Brain microvascular endothelial cell (primary cell): ENCODE results near the gene FCN2.

Source experiments
- DNase-seq: peaks from one replicate; pipeline ENCODE4 v3.0.0-alpha.2; 2020
- H3K27ac ChIP-seq: fragments of 250-450 bp; sonication (Bioruptor Pico); 2 replicates; pipeline ENCODE4 v1.5.1; 2020; ENCODE audit warnings: mild to moderate bottlenecking, moderate library complexity
- H3K27me3 ChIP-seq: fragments of 250-450 bp; sonication (Bioruptor Pico); replicated peaks from 2 replicates; pipeline ENCODE4 v1.5.1; 2020; ENCODE audit warnings: mild to moderate bottlenecking
- H3K36me3 ChIP-seq: fragments of 250-450 bp; sonication (Bioruptor Pico); replicated peaks from 2 replicates; pipeline ENCODE4 v1.5.1; 2020; ENCODE audit warnings: mild to moderate bottlenecking
- H3K4me3 ChIP-seq: 2 replicates; pipeline ENCODE4 v1.5.1; 2011; ENCODE audit warnings: low read depth, mild to moderate bottlenecking, control low read depth, low read length, moderate library complexity
- in situ Hi-C: cut with HindIII; loops from 2 replicates; pipeline ENCODE4 v1.10.0; 2017; ENCODE audit warnings: low sequenced_read_pairs, low pct_ligation_motif_present
- TF ChIP-seq, protein P1 (sequence below): IDR thresholded peaks from 2 replicates; pipeline ENCODE4 v1.5.1; 2011; ENCODE audit warnings: low read depth, mild to moderate bottlenecking, moderate library complexity, low read length, control low read depth, inconsistent platforms; ENCODE audit errors: missing control alignments

Gene FCN2

DNA sequence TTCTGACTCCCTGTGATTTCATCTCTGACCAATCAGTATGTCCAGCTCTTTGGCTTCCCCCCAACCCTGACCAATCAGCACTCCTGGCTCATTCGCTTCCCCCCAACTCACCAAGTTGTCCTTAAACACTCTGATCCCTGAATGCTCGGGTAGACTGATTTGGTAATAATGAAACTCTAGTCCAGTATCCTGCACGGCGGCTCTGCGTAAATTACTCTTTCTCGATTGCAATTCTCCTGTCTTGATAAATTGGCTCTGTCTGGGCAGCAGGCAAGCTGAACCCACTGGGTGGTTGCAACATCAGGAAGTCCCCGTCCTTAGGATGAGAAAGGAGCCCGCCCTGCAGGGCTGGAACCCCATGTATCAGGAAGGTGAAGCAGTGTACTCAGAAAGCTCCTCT is 10.4 kb downstream of the FCN2 start:
- in situ Hi-C loops = no loop called here
- no peaks in the 10 kb centered on the region for H3K36me3 ChIP-seq
- no peak for DNase-seq
- no peak overlapping the region for H3K4me3 ChIP-seq
- H3K27ac ChIP-seq = no peak overlapping the region
- H3K27me3 ChIP-seq = no peaks in the 10 kb centered on the region
- TF ChIP-seq, protein P1, sequence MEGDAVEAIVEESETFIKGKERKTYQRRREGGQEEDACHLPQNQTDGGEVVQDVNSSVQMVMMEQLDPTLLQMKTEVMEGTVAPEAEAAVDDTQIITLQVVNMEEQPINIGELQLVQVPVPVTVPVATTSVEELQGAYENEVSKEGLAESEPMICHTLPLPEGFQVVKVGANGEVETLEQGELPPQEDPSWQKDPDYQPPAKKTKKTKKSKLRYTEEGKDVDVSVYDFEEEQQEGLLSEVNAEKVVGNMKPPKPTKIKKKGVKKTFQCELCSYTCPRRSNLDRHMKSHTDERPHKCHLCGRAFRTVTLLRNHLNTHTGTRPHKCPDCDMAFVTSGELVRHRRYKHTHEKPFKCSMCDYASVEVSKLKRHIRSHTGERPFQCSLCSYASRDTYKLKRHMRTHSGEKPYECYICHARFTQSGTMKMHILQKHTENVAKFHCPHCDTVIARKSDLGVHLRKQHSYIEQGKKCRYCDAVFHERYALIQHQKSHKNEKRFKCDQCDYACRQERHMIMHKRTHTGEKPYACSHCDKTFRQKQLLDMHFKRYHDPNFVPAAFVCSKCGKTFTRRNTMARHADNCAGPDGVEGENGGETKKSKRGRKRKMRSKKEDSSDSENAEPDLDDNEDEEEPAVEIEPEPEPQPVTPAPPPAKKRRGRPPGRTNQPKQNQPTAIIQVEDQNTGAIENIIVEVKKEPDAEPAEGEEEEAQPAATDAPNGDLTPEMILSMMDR = no peak

DNA sequence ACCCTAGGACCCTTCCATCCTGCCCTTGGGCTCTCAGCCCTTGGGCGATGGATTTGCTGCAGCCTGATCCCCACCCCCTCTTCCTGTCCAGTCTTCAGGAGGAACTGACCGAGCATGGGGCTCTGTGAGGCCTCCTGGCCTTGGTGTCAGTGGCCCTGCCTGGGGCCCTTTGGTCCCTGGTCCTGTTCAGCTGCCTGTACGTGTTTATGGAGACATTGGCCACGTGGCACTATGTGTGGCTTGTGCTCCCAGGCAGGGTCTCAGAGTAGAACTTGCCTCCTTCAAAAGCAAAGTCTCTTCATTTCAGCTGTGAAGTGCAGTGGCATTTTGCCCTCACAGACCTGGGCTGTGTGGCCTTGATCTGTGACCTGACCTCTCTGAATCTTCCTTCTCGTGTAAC is 11.1 kb downstream of the FCN2 start:
- no peak for DNase-seq
- Histone ChIP-seq H3K36me3 (no peaks in the 10 kb centered on the region), H3K4me3 (no peak overlapping the region), H3K27ac (no peak overlapping the region), H3K27me3 (no peaks in the 10 kb centered on the region)
- in situ Hi-C loops = no loop called here
- TF ChIP-seq, protein P1 = no peak

DNA sequence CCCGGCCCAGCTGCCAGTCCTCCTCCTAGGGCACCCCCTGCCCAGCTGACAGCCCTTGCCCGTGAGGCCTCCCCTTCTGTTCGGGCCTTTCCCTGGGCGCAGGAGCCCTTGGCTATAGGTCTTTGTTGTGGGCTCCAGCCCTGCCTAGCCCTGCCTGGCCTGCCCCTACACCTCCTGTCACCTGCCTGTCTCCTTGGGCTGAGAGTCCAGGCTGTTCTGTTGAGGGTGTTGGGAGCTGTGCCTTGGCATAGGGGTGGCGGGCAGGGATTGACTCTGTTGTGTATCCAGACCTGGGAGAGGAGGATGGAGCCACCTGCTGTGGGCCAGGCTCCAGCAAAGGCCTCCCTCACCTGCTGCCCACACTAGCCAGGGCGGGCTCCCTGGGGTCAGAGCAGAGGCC is 11.6 kb downstream of the FCN2 start:
- DNase-seq = no peak
- no peak overlapping the region for H3K27ac ChIP-seq
- H3K36me3 ChIP-seq = no peaks in the 10 kb centered on the region
- TF ChIP-seq, protein P1 = no peak
- no peak overlapping the region for H3K4me3 ChIP-seq
- in situ Hi-C loops = no loop called here
- H3K27me3 ChIP-seq = no peaks in the 10 kb centered on the region

DNA sequence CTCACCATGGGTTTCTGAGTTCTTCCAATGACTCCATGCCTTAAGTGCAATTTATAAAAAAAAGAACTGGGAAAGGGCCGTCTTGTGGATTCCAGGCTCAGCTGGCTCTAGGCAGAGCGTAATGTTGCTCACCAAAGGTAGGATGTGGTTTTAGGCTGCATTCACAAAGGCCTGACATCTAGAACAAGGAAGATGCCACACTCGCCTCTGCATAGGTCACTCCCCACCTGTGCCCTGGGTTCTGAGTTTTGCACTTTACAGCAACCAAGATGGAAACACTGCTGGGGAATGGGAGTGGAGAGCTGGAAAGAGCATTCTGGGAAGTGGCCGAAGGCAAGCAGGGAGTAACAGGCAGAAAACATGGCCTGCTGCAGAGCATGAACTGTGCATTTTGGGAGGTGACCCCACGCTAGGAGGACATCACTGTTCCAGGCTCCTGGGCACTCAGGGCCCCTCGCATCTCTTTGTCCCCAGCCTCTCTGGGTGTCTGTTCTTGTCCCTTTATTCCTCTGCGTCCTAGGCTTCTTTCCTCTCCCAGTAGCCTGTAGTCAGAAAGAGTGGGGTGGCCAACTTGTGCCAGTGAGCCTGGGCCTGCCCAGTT is 12.3 kb downstream of the FCN2 start:
- in situ Hi-C loops = no loop called here
- no peak for DNase-seq
- H3K36me3 ChIP-seq = no peaks in the 10 kb centered on the region
- TF ChIP-seq, protein P1 = no peak
- H3K27ac ChIP-seq = no peak overlapping the region
- no peaks in the 10 kb centered on the region for H3K27me3 ChIP-seq
- H3K4me3 ChIP-seq = no peak overlapping the region

DNA sequence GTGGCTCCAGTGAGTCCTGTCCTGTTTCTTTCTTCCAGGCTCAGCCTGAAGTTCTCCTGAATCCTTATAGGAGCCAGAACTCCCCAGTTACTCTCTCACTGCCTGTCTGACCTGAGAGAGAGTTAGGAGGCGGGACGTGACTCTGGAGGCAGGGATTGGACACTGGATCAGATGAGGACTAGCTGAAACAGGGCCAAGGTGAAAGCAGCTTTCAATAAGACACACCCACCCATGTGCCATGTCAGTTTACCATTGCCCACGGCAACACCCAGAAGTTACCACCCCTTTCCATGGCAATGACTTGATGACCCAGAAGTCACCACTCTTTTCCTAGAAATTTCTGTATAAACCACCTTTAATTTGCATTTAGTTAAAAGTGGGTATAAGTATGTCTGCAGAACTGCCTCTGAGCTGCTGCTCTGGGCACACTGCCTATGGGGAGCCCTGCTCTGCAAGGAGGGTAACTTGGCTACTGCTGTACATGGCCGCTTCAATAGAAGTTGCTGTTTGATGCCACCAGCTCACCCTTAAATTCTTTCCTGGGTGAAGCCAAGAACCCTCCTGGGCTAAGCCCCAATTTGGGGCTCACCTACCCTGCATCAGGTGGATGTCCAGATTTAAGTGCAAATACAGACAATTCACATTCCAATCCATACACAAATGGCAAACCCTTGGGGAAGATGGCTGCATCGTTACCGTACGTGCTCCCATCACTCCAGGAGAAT is 13.7 kb downstream of the FCN2 start:
- DNase-seq = no peak
- H3K27ac ChIP-seq = no peak overlapping the region
- in situ Hi-C loops = no loop called here
- no peaks in the 10 kb centered on the region for H3K36me3 ChIP-seq
- TF ChIP-seq, protein P1 = no peak
- no peak overlapping the region for H3K4me3 ChIP-seq
- no peaks in the 10 kb centered on the region for H3K27me3 ChIP-seq

DNA sequence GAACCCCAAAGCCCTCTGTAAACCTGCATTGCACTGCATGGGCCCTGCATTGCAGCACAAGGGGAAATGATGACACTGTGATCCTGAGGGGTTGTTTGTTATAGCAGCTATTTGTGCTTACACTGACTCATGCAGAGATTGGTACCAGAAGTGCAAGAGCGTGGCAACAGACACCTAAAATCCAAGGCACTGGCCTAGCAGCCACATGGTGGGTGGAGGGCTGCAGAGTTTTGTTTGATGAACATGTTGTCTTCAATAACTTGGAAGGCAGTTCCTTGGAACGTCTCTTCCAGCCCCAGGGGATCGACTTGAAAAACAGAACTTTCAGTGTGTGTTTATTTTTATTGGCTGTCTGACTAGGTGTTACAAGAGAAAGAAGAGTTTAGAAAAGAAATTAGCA is 14.5 kb downstream of the FCN2 start:
- no peaks in the 10 kb centered on the region for H3K27me3 ChIP-seq
- no peaks in the 10 kb centered on the region for H3K36me3 ChIP-seq
- TF ChIP-seq, protein P1 = no peak
- no peak for DNase-seq
- in situ Hi-C loops = no loop called here
- H3K27ac ChIP-seq = no peak overlapping the region
- no peak overlapping the region for H3K4me3 ChIP-seq
